GM18870 (cell line): ENCODE results near the gene TPM2.

ENCODE experiments used
- ATAC-seq: cut with Tn5 transposase; IDR thresholded peaks from one replicate; pipeline ENCODE4 v1.9.1; 2021; ENCODE audit warnings: moderate library complexity; ENCODE audit not compliant: unreplicated experiment

Gene TPM2

GRCh38 chr9:35718721-35719511 lies 29.2 kb upstream of the TPM2 start:
- no peak for ATAC-seq

GRCh38 chr9:35717132-35717870 lies 27.6 kb upstream of the TPM2 start:
- ATAC-seq = no peak

- ATAC-seq = no peak
Measured at GRCh38 chr9:35716230-35716629, 26.5 kb upstream of the TPM2 start.

GRCh38 chr9:35714579-35715252 lies 25.0 kb upstream of the TPM2 start:
- ATAC-seq = no peak

- no peak for ATAC-seq
Measured at GRCh38 chr9:35714123-35714522, 24.4 kb upstream of the TPM2 start.

- no peak for ATAC-seq
Measured at GRCh38 chr9:35713578-35713977, 23.9 kb upstream of the TPM2 start.

GRCh38 chr9:35712762-35713400 lies 23.2 kb upstream of the TPM2 start:
- no peak for ATAC-seq

GRCh38 chr9:35711501-35712428 lies 22.0 kb upstream of the TPM2 start:
- ATAC-seq = no peak

GRCh38 chr9:35710818-35711500 lies 21.2 kb upstream of the TPM2 start:
- ATAC-seq = no peak

GRCh38 chr9:35708146-35708545 lies 18.4 kb upstream of the TPM2 start:
- ATAC-seq = no peak

GRCh38 chr9:35706951-35707350 lies 17.2 kb upstream of the TPM2 start:
- ATAC-seq = no peak

GRCh38 chr9:35705836-35706430 lies 16.2 kb upstream of the TPM2 start:
- ATAC-seq = no peak

- ATAC-seq = no peak
Measured at GRCh38 chr9:35705372-35705771, 15.6 kb upstream of the TPM2 start.

GRCh38 chr9:35703906-35704672 lies 14.4 kb upstream of the TPM2 start:
- ATAC-seq = no peak

GRCh38 chr9:35702696-35703095 lies 13.0 kb upstream of the TPM2 start:
- ATAC-seq = no peak

- ATAC-seq = no peak
Measured at GRCh38 chr9:35700942-35701341, 11.2 kb upstream of the TPM2 start.

- ATAC-seq = no peak
Measured at GRCh38 chr9:35700031-35700430, 10.3 kb upstream of the TPM2 start.

- ATAC-seq = no peak
Measured at GRCh38 chr9:35698231-35698630, 8.5 kb upstream of the TPM2 start.

GRCh38 chr9:35697486-35697885 lies 7.8 kb upstream of the TPM2 start:
- no peak for ATAC-seq
